HG03354 (cell line): ENCODE data around the gene QKI.

Source experiments
- ATAC-seq: cut with Tn5 transposase; IDR thresholded peaks from one replicate; pipeline ENCODE4 v1.9.1; 2021; ENCODE audit warnings: mild to moderate bottlenecking; ENCODE audit not compliant: unreplicated experiment, poor library complexity, severe bottlenecking

The QKI gene

GRCh38 chr6:163513570-163514166 is 99.2 kb downstream of the QKI start:
- ATAC-seq = no peak

GRCh38 chr6:163516908-163517307 is 102.4 kb downstream of the QKI start:
- ATAC-seq = no peak

DNA sequence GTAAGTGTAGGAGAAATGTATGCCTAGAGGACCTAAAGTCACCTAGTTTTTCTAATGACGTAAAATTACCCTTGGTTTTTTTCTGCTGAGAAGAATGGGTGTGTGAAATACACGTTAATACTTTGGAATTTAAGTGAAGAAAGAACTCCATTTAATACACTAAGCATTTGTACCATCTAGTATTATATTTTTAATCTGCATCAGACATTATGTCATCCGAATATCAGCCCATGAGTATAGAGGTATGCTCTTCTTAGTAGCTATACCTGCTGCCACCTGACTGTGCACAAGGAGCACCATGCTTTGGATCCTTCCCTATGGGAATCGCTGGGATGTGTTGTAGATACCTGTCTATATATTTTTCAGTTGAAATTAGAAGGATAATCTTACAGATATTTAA is 106.4 kb downstream of the QKI start:
- no peak for ATAC-seq

DNA sequence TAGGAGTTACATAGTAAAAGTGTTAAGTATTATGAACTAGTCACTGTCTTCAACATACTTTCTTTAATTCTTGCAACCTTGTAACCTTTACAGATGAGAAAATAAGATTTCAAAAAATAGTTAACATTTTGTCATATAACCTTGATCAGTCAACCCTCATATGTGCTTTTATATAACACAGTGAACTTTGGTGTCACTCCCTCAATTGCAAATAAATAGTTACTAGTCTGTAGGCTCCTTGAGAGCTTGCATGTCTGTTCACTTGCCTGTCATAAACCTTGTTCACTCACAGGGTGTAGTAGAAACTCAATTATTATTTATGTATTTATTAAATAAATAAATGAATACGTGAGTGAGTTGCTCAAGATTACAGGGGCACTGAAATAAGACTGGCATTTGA is 107.5 kb downstream of the QKI start:
- no peak for ATAC-seq

DNA sequence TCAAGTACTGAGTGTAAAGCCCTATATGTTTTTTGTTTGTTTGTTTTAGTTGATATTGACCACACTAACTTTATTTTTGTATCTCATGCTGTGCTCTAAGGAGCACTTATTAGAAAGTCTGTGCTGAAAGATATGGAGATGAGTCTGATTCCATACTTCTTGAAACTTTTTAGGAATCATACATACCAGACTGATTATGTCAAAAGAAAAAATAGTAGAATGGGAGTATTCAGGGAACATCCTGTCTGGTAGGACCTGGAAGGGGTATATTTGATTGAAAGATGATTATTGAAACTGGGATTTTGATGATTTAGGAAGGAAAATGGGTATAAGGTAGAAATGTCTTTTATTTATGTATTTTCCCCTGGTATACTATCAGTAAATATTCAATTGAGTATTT is 111.4 kb downstream of the QKI start:
- ATAC-seq = no peak

DNA sequence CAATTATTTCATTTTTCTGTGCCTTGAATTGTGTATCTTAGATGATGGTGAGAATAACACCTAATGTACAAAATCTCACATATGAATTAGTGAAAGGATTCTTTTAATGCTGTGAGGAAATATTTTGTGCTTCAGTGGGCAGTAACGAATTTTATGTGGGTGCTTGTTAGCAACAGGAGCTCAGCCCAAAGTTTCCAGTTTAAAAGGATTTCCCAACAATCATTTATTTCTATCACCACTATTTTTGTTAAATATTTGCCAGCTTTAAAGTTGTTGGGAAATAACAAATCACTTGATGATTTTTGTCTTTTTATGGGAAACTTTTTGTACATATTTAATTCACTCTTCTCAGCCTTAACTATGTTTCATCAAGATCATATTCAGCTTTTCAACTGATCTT is 111.8 kb downstream of the QKI start:
- ATAC-seq = no peak

- no peak for ATAC-seq
Measured at GRCh38 chr6:163527291-163527690, 112.8 kb downstream of the QKI start.

- no peak for ATAC-seq
Measured at GRCh38 chr6:163529605-163530004, 115.1 kb downstream of the QKI start.

GRCh38 chr6:163530406-163530805 is 115.9 kb downstream of the QKI start:
- ATAC-seq = no peak

- no peak for ATAC-seq
Measured at GRCh38 chr6:163531122-163531521, 116.6 kb downstream of the QKI start.

- ATAC-seq = no peak
Measured at GRCh38 chr6:163532526-163533078, 118.1 kb downstream of the QKI start.

GRCh38 chr6:163533443-163533842 is 118.9 kb downstream of the QKI start:
- no peak for ATAC-seq

DNA sequence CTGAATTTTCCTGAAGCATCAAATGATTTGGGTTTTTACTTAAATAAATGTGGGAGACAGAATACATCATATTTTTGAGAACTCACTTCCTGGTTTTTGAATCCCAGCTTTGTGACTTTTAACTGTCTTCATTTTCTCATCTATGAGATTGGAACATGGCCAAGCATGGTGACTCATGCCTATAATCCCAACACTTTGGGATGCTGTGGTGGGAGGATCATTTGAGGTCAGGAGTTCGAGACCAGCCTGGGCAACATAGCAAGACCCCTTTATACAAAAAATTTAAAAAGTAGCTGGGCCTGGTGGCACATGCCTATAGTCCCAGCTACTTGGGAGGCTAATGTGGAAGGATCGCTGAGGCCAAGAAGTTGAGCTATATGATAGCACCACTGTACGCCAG is 122.3 kb downstream of the QKI start:
- ATAC-seq = no peak

DNA sequence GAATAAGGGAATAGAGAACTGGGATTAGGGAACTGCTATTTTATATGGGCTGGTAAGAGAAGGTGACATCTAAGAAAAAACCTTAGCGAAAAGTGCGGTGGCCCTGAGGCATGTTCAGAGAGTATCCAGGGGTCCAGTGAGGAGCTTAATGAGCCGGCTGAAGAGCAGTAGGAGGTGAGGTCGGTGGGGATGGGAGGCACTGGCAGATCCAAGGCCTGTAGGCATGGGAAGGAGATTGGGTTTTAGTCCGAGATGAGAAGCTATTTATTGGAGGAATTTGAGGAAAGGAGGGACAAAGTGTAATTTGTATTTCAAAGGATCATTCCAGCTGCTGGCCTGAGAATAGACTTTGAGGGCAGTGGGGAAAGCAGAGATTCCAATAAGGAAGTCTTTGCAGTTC is 123.8 kb downstream of the QKI start:
- ATAC-seq = no peak

DNA sequence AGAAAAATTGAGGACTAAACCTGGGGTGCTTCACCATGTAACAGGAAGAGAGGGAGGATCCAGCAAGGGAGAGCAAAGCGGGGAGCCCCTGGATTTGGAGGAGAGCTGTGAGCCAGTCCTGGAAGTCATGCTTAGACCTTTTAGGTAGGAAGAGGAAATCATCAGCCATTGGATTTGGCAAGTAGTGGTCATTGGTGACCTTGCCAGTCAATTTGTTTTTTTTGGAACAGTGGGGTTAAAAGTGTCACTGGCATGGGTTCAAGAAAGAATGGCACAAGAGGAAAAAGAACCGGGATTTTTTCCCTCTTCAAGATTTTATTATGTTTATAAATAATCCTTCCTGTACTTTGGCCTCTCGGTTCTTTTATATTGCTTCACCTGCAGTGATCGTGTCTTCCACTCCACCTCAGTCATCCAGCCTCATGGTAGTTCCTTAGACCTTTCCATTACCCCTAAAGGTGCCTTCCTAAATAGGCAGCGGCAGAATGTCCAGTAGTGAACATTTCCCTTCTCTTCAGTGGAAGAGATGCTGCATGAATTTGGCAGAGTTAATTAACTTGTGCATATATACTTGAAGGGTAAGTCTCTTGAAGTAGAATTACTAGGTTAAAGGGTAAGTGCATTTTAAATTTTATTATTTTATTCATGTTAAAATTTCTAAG is 124.7 kb downstream of the QKI start:
- no peak for ATAC-seq

DNA sequence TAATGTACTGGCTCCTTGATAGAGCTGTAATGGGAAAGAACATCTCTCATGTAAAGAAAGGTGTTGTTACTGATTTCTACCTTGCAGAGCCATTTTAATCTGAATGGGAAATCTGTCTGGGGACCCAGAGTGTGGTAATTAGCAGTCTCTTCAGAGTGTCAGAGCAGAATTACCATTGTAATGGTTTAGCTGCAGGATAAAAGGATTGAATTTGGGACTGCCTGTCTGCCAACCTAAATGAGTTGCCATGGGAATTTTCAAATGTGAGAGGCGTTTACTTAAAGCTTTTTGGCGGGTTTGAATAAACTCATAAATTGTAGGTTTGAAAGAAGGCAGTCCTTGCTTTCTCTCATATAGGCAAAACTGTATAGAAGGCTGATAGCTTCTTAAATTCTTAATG is 128.8 kb downstream of the QKI start:
- ATAC-seq = no peak

DNA sequence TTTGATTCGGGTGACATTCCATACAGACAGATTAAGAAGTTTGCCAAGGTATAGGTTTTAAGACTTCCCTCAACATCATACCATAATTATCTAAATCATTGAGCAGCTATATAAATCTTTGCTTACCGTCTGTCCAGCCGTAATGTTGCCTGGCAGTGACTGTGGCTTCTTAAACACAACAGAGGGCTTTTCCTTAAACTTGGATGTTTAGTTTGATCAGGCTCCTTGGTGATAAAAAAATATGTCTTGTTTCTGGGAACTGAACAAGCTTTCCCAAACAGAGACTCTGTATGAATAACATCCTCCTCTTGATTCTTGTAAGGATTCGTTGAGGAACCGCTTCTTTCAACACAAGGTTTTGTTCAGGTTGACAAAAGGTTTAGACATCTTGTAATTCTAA is 130.9 kb downstream of the QKI start:
- no peak for ATAC-seq

- ATAC-seq = no peak
Measured at GRCh38 chr6:163547287-163547686, 132.8 kb downstream of the QKI start.

DNA sequence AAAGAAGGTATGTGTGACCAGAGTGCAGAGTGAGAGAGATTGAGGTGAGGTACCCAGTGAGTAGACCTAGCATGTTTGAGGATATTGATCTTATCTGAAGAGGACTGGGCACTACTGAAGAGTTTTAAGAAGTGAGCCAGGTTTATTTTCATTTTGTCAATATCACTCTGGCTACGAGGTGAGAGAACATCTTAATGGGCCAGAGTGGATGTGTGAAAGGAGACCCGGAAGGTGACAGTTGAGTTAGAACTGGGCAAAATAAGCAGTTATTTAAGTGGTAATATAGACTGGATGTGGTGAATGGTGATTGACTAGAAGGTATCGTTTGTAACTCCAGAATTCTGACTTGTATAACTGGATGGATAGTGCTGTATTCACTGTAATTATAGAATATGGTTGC is 134.1 kb downstream of the QKI start:
- no peak for ATAC-seq

DNA sequence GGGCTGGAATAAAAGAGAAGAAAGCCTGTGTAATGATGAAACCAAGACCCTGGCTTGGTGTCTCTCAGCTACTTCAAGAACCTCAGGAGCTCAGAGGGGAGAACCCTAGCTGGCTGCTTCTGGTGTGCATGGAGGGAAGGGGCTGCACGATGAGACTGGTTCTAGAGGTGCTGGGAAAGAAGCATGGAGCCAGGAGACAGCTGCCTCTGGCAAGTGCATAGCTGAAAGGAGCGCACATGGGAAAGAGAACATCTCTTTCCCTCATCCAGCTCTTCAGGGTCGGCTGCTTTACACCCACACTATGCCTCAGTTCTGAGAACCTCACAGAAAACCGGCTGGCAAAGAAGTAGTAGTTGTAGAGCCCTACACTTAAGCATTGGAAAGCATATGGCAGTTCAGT is 139.5 kb downstream of the QKI start:
- no peak for ATAC-seq

GRCh38 chr6:163554663-163555062 is 140.1 kb downstream of the QKI start:
- ATAC-seq = peak; percentile 70

- ATAC-seq = no peak
Measured at GRCh38 chr6:163559661-163560060, 145.1 kb downstream of the QKI start.
